Chondrocyte (in vitro differentiated cells): ENCODE measurements around the gene OCA2. TPM values are rescaled to one million over a fixed set of nuclear protein-coding genes. Genes with fewer than 3 reads are reported as not detected.

Experiments
- DNase-seq: peaks from one replicate; pipeline ENCODE4 v3.0.0; 2021; ENCODE audit warnings: mixed read lengths, low spot score
- H3K27ac Mint-ChIP-seq: one replicate; pipeline ENCODE4 v1.8.0; 2021; ENCODE audit warnings: mild to moderate bottlenecking, moderate library complexity, mixed read lengths; ENCODE audit not compliant: unreplicated experiment
- H3K27me3 Mint-ChIP-seq: 2 replicates; pipeline ENCODE4 v1.8.0; 2021; ENCODE audit warnings: low read depth, mixed read lengths
- H3K36me3 Mint-ChIP-seq: 2 replicates; pipeline ENCODE4 v1.8.0; 2021; ENCODE audit warnings: low read depth, mixed read lengths
- H3K4me1 Mint-ChIP-seq: 2 replicates; pipeline ENCODE4 v1.8.0; 2021; ENCODE audit warnings: low read depth, mild to moderate bottlenecking, mixed read lengths
- H3K4me3 Mint-ChIP-seq: one replicate; pipeline ENCODE4 v1.8.0; 2021; ENCODE audit warnings: mild to moderate bottlenecking, moderate library complexity, mixed read lengths; ENCODE audit not compliant: unreplicated experiment
- H3K9me3 Mint-ChIP-seq: 2 replicates; pipeline ENCODE4 v1.8.0; 2021; ENCODE audit warnings: low read depth, mixed read lengths
- total RNA-seq: library from RNA; stranded (reverse); gene quantifications from 3 replicates; pipeline ENCODE4 v1.2.1, GENCODE V29; 2021
- TF ChIP-seq, protein P1 (sequence below): fragments of 200-600 bp; sonication (generic); IDR thresholded peaks from 2 replicates; pipeline ENCODE4 v1.5.0; 2021; ENCODE audit warnings: antibody characterized with exemption, mild to moderate bottlenecking, moderate library complexity

The OCA2 gene
- total RNA-seq, 1 donor from 2014 or later, result 0.75 TPM

DNA sequence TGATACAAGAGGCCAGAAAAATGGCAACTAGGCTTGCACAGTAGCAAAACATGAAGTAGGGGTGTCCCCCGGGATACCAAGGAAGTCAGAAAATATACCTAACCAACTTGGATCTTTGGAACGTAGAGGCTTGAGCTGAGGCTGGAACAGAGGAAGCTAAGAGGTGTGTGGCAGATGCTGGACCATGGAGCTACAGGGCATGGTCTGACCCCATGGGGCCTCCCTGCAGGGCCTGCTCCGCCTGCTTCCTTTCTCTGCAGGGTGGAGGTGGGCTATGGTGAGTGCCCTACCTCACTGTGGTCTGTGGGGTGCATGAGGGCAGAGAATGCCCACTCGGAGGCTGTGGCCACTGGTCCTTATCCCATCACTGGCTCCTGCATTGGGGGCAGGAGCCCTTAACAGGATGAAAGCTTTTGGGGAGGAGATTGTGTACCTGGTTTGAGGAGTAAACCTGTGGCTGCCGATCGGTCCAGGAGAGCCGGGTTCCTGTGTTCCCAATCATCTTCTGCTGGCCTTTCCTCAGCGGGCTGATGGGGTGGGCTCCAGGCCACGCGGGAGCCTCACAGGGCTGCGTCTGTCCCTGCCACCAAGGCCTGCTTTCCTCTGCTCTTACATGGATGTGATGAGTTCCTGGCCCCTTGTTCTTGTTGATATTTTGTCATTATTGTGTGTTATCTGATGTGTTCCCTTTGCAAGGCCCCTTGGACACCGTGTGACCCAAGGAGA lies 96.8 kb downstream of the OCA2 start:
- Mint-ChIP-seq H3K4me3 (no peak overlapping the region), H3K27me3 (peaks cover 2% of the 10 kb centered on the region)

DNA sequence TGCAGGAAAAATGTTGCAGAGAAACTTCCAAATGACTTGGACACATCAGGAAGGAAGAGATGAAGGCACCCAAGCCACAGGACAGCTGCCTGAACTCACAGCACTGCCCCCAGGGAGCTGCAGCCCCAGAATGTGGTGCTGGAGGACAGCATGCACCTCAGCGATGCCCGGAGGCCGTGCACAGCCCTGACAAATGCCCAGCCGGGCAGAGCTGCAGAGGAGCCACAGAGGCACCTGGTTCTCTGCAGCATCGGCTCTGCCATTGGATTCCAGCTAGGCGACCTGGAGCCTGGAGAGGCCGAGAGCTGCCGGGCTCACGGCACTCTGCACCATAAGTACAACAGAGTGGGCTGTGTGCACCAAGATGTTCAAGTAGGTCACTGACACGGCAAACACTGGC lies 97.5 kb downstream of the OCA2 start:
- TF ChIP-seq, protein P1, sequence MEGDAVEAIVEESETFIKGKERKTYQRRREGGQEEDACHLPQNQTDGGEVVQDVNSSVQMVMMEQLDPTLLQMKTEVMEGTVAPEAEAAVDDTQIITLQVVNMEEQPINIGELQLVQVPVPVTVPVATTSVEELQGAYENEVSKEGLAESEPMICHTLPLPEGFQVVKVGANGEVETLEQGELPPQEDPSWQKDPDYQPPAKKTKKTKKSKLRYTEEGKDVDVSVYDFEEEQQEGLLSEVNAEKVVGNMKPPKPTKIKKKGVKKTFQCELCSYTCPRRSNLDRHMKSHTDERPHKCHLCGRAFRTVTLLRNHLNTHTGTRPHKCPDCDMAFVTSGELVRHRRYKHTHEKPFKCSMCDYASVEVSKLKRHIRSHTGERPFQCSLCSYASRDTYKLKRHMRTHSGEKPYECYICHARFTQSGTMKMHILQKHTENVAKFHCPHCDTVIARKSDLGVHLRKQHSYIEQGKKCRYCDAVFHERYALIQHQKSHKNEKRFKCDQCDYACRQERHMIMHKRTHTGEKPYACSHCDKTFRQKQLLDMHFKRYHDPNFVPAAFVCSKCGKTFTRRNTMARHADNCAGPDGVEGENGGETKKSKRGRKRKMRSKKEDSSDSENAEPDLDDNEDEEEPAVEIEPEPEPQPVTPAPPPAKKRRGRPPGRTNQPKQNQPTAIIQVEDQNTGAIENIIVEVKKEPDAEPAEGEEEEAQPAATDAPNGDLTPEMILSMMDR, result no peak
- Mint-ChIP-seq H3K4me1 (no peaks in the 10 kb centered on the region), H3K9me3 (peaks cover 4% of the 10 kb centered on the region), H3K27ac (no peak overlapping the region), H3K27me3 (peaks cover 2% of the 10 kb centered on the region), H3K4me3 (no peak overlapping the region), H3K36me3 (no peaks in the 10 kb centered on the region)
- no peak for DNase-seq

More for the DNA sequence above, 96.8 kb downstream of the OCA2 start:
- no peak for DNase-seq
- Mint-ChIP-seq H3K36me3 (no peaks in the 10 kb centered on the region), H3K27ac (no peak overlapping the region), H3K4me1 (no peaks in the 10 kb centered on the region), H3K9me3 (no peaks in the 10 kb centered on the region)
- TF ChIP-seq, protein P1, result no peak

DNA sequence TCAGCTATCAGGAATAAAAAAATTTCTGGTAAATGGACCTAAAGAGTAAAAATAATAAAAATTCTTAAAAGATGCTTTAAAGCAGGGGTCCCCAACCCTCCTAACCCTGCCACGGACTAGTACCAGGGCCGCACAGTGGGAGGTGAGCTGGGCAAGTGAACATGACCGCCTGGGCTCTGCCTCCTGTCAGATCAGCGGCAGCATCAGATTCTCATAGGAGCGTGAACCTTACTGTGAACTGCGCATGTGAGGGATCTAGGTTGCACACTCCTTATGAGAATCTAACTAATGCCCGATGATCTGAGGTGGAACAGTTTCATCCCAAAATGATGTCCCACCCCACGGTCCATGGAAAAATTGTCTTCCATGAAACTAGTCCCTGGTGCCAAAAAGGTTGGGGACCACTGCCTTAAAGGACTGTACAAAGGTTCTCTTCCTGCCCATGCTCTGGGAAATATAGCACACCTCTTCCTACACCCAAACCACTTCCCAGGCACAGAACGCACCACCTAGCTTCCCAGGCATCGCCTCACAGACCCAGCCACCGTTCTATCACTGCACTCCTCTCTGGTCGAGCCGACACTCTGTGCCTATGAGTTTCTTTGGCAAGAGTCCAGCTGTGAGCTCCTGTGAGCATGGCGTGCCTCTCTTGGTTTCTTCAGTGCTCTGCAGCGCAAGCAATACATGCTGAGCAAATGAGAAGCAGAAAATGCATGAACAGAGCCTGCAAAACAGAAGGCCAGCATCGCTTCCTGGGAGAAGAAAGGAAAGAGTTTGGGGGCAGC lies 104.9 kb downstream of the OCA2 start:
- DNase-seq, result no peak
- Mint-ChIP-seq H3K9me3 (peaks cover 4% of the 10 kb centered on the region), H3K4me1 (no peaks in the 10 kb centered on the region), H3K27me3 (no peaks in the 10 kb centered on the region), H3K4me3 (no peak overlapping the region), H3K27ac (no peak overlapping the region), H3K36me3 (peaks cover 1% of the 10 kb centered on the region)
- TF ChIP-seq, protein P1, result no peak

DNA sequence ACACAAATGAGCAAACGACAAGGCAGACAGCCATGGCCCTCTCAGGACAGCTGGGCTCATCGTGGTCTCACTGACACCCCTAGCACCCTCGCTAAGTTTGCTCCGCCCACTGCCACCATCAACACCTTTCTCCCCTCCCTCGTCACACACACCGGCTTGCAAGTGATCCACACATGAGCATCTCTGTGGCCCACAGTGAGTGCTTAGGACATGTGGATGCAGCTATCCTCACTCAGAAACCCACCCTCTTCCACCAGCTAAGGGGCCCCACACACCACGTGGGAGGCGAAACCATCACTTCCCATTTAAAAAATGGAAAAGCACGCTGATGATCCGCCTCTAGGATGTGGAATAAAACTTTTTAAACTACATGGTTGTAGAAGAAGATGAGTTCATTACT lies 105.6 kb downstream of the OCA2 start:
- no peaks in the 10 kb centered on the region for H3K4me1 Mint-ChIP-seq
- H3K9me3 Mint-ChIP-seq, result peaks cover 4% of the 10 kb centered on the region
- no peak overlapping the region for H3K4me3 Mint-ChIP-seq
- no peaks in the 10 kb centered on the region for H3K27me3 Mint-ChIP-seq
- no peak for DNase-seq
- TF ChIP-seq, protein P1, result no peak
- peaks cover 2% of the 10 kb centered on the region for H3K36me3 Mint-ChIP-seq
- no peak overlapping the region for H3K27ac Mint-ChIP-seq
